GM12891 (cell line): ENCODE data around the gene RUSC1.

Source experiments
- PAX5 ChIP-seq: IDR thresholded peaks from 2 replicates; pipeline ENCODE4 v1.6.1; 2011; ENCODE audit warnings: low read length, moderate library complexity, mild to moderate bottlenecking; ENCODE audit not compliant: insufficient read depth, severe bottlenecking
- POLR2A ChIP-seq: IDR thresholded peaks from 2 replicates; pipeline ENCODE4 v1.6.1; 2011; ENCODE audit warnings: low read depth, low read length, control low read depth
- POLR2AphosphoS5 ChIP-seq: IDR thresholded peaks from 2 replicates; pipeline ENCODE4 v1.6.1; 2011; ENCODE audit warnings: low read depth, low read length, control low read depth
- POU2F2 ChIP-seq: IDR thresholded peaks from 2 replicates; pipeline ENCODE4 v1.6.1; 2011; ENCODE audit warnings: low read depth, mild to moderate bottlenecking, control low read depth, low read length, moderate library complexity
- TAF1 ChIP-seq: IDR thresholded peaks from 2 replicates; pipeline ENCODE4 v1.6.1; 2011; ENCODE audit warnings: low read depth, low read length, control low read depth

- TF ChIP-seq POLR2AphosphoS5 = no peak
- no peak for TF ChIP-seq POLR2A
- TF ChIP-seq PAX5 = no peak
- no peak for TF ChIP-seq POU2F2
- no peak for TF ChIP-seq TAF1
These were observed 27.5 kb upstream of the RUSC1 start for GRCh38 chr1:155293086-155293749.
